Neuronal stem cell (in vitro differentiated cells): ENCODE data around the gene TMEM208.

ENCODE experiments used
- DNase-seq: peaks from one replicate; pipeline ENCODE4 v3.0.0-alpha.2; 2013; ENCODE audit warnings: low spot score
- H2AFZ ChIP-seq: one replicate; pipeline ENCODE4 v1.6.1; 2013; ENCODE audit warnings: mild to moderate bottlenecking, low read length, inconsistent platforms
- H2AK5ac ChIP-seq: 2 replicates; pipeline ENCODE4 v1.6.1; 2013; ENCODE audit warnings: low read depth, mild to moderate bottlenecking, inconsistent platforms, low read length, moderate library complexity, mixed read lengths
- H2BK120ac ChIP-seq: 2 replicates; pipeline ENCODE4 v1.6.1; 2013; ENCODE audit warnings: low read depth, mild to moderate bottlenecking, inconsistent platforms, low read length, moderate library complexity, mixed read lengths
- H2BK12ac ChIP-seq: one replicate; pipeline ENCODE4 v1.6.1; 2013; ENCODE audit warnings: low read length, inconsistent platforms
- H2BK15ac ChIP-seq: 2 replicates; pipeline ENCODE4 v1.6.1; 2013; ENCODE audit warnings: mild to moderate bottlenecking, low read length, inconsistent platforms, mixed read lengths
- H2BK5ac ChIP-seq: one replicate; pipeline ENCODE4 v1.6.1; 2013; ENCODE audit warnings: inconsistent platforms, mild to moderate bottlenecking, low read length, moderate library complexity
- H3K14ac ChIP-seq: one replicate; pipeline ENCODE4 v1.6.1; 2013; ENCODE audit warnings: low read length, inconsistent platforms
- H3K18ac ChIP-seq: 2 replicates; pipeline ENCODE4 v1.6.1; 2013; ENCODE audit warnings: low read length, inconsistent platforms
- H3K23ac ChIP-seq: 2 replicates; pipeline ENCODE4 v1.6.1; 2013; ENCODE audit warnings: low read depth, mild to moderate bottlenecking, mixed read lengths, low read length, inconsistent platforms; ENCODE audit not compliant: poor library complexity
- H3K27ac ChIP-seq: replicated peaks from 3 replicates; pipeline ENCODE4 v1.5.1; 2013; ENCODE audit warnings: low read length, inconsistent platforms
- H3K27me3 ChIP-seq, 3 experiments: 2 replicates each; pipeline ENCODE4 v1.6.1; 2013; ENCODE audit warnings: low read length in 3 of 3, mild to moderate bottlenecking in 2 of 3, inconsistent platforms in 1 of 3, low read depth in 1 of 3, mixed read lengths in 1 of 3, moderate library complexity in 1 of 3; ENCODE audit not compliant: control insufficient read depth in 3 of 3, insufficient read depth in 3 of 3
- H3K36me3 ChIP-seq, 2 donors: replicated peaks in 1 of 2; 2 replicates each; pipeline ENCODE4 v1.6.1; 2013; ENCODE audit warnings: low read length in 2 of 2; ENCODE audit not compliant: control insufficient read depth in 2 of 2, insufficient read depth in 2 of 2
- H3K4ac ChIP-seq: 2 replicates; pipeline ENCODE4 v1.6.1; 2013; ENCODE audit warnings: inconsistent platforms, mild to moderate bottlenecking, low read length, moderate library complexity
- H3K4me1 ChIP-seq, 2 donors: 1 replicate in 1 of 2; 2 replicates in 1 of 2; pipeline ENCODE4 v1.6.1; 2013; ENCODE audit warnings: low read length in 2 of 2, low read depth in 1 of 2; ENCODE audit not compliant: control insufficient read depth in 2 of 2, insufficient read depth in 1 of 2
- H3K4me2 ChIP-seq: one replicate; pipeline ENCODE4 v1.6.1; 2013; ENCODE audit warnings: mild to moderate bottlenecking, low read length, inconsistent platforms; ENCODE audit not compliant: insufficient read depth, poor library complexity, severe bottlenecking
- H3K4me3 ChIP-seq, 2 donors: 2 replicates each; pipeline ENCODE4 v1.5.1; 2013; ENCODE audit warnings: low read length in 2 of 2, mild to moderate bottlenecking in 2 of 2, inconsistent platforms in 1 of 2, moderate library complexity in 1 of 2
- H3K79me1 ChIP-seq: one replicate; pipeline ENCODE4 v1.6.1; 2013; ENCODE audit warnings: low read depth, mild to moderate bottlenecking, inconsistent platforms, low read length, moderate library complexity
- H3K9ac ChIP-seq: one replicate; pipeline ENCODE4 v1.6.1; 2013; ENCODE audit warnings: mild to moderate bottlenecking, low read depth, low read length, inconsistent platforms; ENCODE audit not compliant: poor library complexity
- H3K9me3 ChIP-seq, 2 donors: replicated peaks in 1 of 2; 2 replicates each; pipeline versions ENCODE3 to v1.6.1; 2013; ENCODE audit warnings: low read length in 2 of 2, mild to moderate bottlenecking in 2 of 2, inconsistent platforms in 1 of 2, low read depth in 1 of 2, mixed read lengths in 1 of 2, moderate library complexity in 1 of 2; ENCODE audit not compliant: control insufficient read depth in 2 of 2, insufficient read depth in 1 of 2
- H4K8ac ChIP-seq: one replicate; pipeline ENCODE4 v1.6.1; 2013; ENCODE audit warnings: low read depth, mild to moderate bottlenecking, inconsistent platforms, low read length, moderate library complexity
- H4K91ac ChIP-seq: one replicate; pipeline ENCODE4 v1.6.1; 2013; ENCODE audit warnings: low read length, low read depth, mild to moderate bottlenecking, inconsistent platforms; ENCODE audit not compliant: poor library complexity
- WGBS, 2 donors: extraction: QIAGEN DNeasy Blood & Tissue Kit; methylation state at CpG; one replicate each; pipeline ENCODE4 v1.1.7; 2013; ENCODE audit warnings: missing lambda C conversion rate in 2 of 2, mixed read lengths in 1 of 2; ENCODE audit not compliant: insufficient read length in 2 of 2, insufficient replicate concordance in 1 of 2; ENCODE audit errors: extremely low coverage in 2 of 2; 5-methylcytosine and 5-hydroxymethylcytosine counted together

TMEM208 gene

GRCh38 chr16:67191995-67192681 lies 34.8 kb upstream of the TMEM208 start, which contains the start of gene E2F4:
Gene E2F4, plus strand, starts transcription at chr16:67192155. Its CDS starts 73 bp downstream, at chr16:67192228.
- Histone ChIP-seq H3K4me2 (peak within 1 kb of the TSS; percentile 88), H2BK12ac (no peak within 1 kb of the TSS)

GRCh38 chr16:67192781-67193361 lies 34.1 kb upstream of the TMEM208 start:
- no CpG with 5 or more reads among the region's 17 CpGs for whole genome bisulfite sequencing, 2 donors
- no peak overlapping the region for H3K27ac ChIP-seq
- no peak for DNase-seq

More at GRCh38 chr16:67191995-67192681, 34.8 kb upstream of the TMEM208 start, which contains the start of gene E2F4:
- no CpG with 5 or more reads among the region's 54 CpGs for WGBS, 2 donors
- Histone ChIP-seq H2BK5ac (peak within 1 kb of the TSS; percentile 79), H4K91ac (no peak within 1 kb of the TSS), H2AFZ (peak within 1 kb of the TSS; percentile 78), H3K79me1 (peaks cover 9% of the 10 kb centered on the region), H3K4me3 (peak within 1 kb of the TSS; percentile 95 to 99), H3K4me1 (peaks cover 11 to 20% of the 10 kb centered on the region in 2 donors), H3K27me3 (peaks cover 0 to under 1% (median 0%) of the 10 kb centered on the region in 3 experiments), H2AK5ac (peak within 1 kb of the TSS; percentile 99), H3K9ac (peak within 1 kb of the TSS; percentile 100), H3K9me3 (no peaks in the 10 kb centered on the region), H3K23ac (peak within 1 kb of the TSS; percentile 94), H3K4ac (no peak within 1 kb of the TSS), H3K18ac (peak within 1 kb of the TSS; percentile 94), H3K14ac (peak within 1 kb of the TSS; percentile 90), H4K8ac (no peak within 1 kb of the TSS), H2BK120ac (no peak within 1 kb of the TSS), H2BK15ac (peak within 1 kb of the TSS; percentile 19), H3K36me3 (peaks cover 35 to 41% of the 10 kb centered on the region in 2 donors), H3K27ac (no peak within 1 kb of the TSS)
- DNase-seq = peak; percentile 81

GRCh38 chr16:67193536-67193935 lies 33.4 kb upstream of the TMEM208 start:
- H3K4ac ChIP-seq = no peak overlapping the region
- no peak overlapping the region for H2BK120ac ChIP-seq
- H2BK5ac ChIP-seq = no peak overlapping the region
- no peak overlapping the region for H3K27ac ChIP-seq
- DNase-seq = no peak
- H3K18ac ChIP-seq = no peak overlapping the region
- peaks cover 11 to 20% of the 10 kb centered on the region in 2 donors for H3K4me1 ChIP-seq
- no peak overlapping the region for H3K14ac ChIP-seq
- H3K27me3 ChIP-seq = no peaks in the 10 kb centered on the region
- no peak overlapping the region for H2AFZ ChIP-seq
- no peak overlapping the region for H2BK12ac ChIP-seq
- H3K36me3 ChIP-seq = peaks cover 47 to 55% of the 10 kb centered on the region in 2 donors
- H3K23ac ChIP-seq = no peak overlapping the region
- H3K9me3 ChIP-seq = no peaks in the 10 kb centered on the region
- H3K9ac ChIP-seq = no peak overlapping the region
- peaks cover 8% of the 10 kb centered on the region for H3K79me1 ChIP-seq
- no peak overlapping the region for H2BK15ac ChIP-seq
- no peak overlapping the region for H3K4me2 ChIP-seq
- H2AK5ac ChIP-seq = no peak overlapping the region
- H3K4me3 ChIP-seq = peak overlapping the region in 1 of 2 donors; percentile 99
- no peak overlapping the region for H4K8ac ChIP-seq
- H4K91ac ChIP-seq = no peak overlapping the region

More at GRCh38 chr16:67192781-67193361, 34.1 kb upstream of the TMEM208 start:
- Histone ChIP-seq H2BK5ac (peak overlapping the region; percentile 79), H2BK120ac (no peak overlapping the region), H3K4me2 (peak overlapping the region; percentile 88), H3K4me1 (peaks cover 11 to 20% of the 10 kb centered on the region in 2 donors), H4K8ac (no peak overlapping the region), H2AFZ (no peak overlapping the region), H2AK5ac (peak overlapping the region; percentile 99), H2BK15ac (no peak overlapping the region), H3K4me3 (peak overlapping the region; percentile 95 to 99), H3K79me1 (peaks cover 8% of the 10 kb centered on the region), H3K9ac (peak overlapping the region; percentile 100), H3K9me3 (no peaks in the 10 kb centered on the region), H4K91ac (no peak overlapping the region), H3K18ac (no peak overlapping the region), H3K27me3 (no peaks in the 10 kb centered on the region), H3K23ac (peak overlapping the region; percentile 94), H3K36me3 (peaks cover 42 to 48% of the 10 kb centered on the region in 2 donors), H2BK12ac (no peak overlapping the region), H3K14ac (peak overlapping the region; percentile 90), H3K4ac (no peak overlapping the region)

GRCh38 chr16:67194260-67194659 lies 32.7 kb upstream of the TMEM208 start:
- Histone ChIP-seq H3K27me3 (no peaks in the 10 kb centered on the region), H3K4me2 (no peak overlapping the region), H2AK5ac (no peak overlapping the region), H3K14ac (no peak overlapping the region), H3K4ac (no peak overlapping the region), H3K23ac (no peak overlapping the region), H3K18ac (no peak overlapping the region), H2BK5ac (no peak overlapping the region), H3K36me3 (peaks cover 47 to 56% of the 10 kb centered on the region in 2 donors), H4K8ac (no peak overlapping the region), H3K9me3 (no peaks in the 10 kb centered on the region), H3K4me3 (no peak overlapping the region), H2BK12ac (no peak overlapping the region), H2AFZ (no peak overlapping the region), H2BK15ac (no peak overlapping the region), H3K79me1 (peaks cover 8% of the 10 kb centered on the region), H3K4me1 (peaks cover 14 to 20% of the 10 kb centered on the region in 2 donors), H3K27ac (no peak overlapping the region), H2BK120ac (no peak overlapping the region), H4K91ac (no peak overlapping the region), H3K9ac (no peak overlapping the region)
- no CpG with 5 or more reads among the region's 6 CpGs for WGBS, 2 donors
- no peak for DNase-seq
